ENCODE data around the gene TAS2R7. TPM values are rescaled to one million over a fixed set of nuclear protein-coding genes. Genes with fewer than 3 reads are reported as not detected.

The TAS2R7 gene, protein sequence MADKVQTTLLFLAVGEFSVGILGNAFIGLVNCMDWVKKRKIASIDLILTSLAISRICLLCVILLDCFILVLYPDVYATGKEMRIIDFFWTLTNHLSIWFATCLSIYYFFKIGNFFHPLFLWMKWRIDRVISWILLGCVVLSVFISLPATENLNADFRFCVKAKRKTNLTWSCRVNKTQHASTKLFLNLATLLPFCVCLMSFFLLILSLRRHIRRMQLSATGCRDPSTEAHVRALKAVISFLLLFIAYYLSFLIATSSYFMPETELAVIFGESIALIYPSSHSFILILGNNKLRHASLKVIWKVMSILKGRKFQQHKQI
- total RNA-seq: not detected in 2 replicates

DNA sequence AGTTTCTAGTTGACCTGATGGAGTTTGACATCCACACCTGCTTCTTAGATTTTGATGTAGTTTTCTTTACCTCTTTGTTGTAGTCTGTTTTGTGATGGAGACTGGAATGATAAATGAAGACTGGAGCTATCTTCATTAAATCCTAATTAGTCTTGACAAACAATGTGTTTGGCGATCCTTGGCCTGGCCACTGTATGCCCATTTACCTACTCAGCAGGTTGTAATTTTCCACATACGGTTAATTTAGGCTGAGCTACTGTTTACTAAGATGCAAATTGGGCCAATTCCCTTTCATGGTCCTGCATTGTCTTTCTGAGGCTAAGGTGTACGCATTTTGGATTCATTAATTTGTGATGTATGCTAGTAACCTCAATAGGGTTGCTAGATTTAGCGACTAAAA, at the start of gene TAS2R7:
TSS of gene TAS2R7 (minus strand) at position 41 of the 400 bp plus-strand sequence. CDS start 57 bp downstream, outside the sequence.

DNA sequence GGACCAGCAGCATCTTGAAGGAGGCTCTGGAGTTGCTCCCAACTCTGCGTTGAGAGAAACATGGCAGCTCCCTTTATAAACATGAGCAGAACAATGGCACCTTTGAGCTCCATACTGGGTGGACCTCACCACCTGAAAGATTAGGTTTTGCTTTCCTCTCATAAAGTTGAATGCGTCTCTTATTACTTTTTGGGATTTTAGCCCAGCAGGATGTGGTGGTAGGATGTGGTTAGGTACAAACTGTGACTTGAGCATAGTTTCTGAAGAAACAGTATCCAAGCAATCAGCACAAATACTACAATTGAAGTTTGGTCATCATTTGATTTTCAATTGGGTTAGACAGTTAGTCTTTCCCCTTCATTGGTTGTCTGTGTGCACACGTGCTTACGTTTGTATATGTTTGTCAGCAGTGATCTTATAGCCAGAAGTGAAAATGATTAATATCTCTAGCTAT, 47.0 kb upstream of the TAS2R7 start, which contains the start of gene PRR4:
TSS of gene PRR4 (minus strand) at position 51 of the 454 bp plus-strand sequence. CDS start at position 13, 38 bp downstream.

DNA sequence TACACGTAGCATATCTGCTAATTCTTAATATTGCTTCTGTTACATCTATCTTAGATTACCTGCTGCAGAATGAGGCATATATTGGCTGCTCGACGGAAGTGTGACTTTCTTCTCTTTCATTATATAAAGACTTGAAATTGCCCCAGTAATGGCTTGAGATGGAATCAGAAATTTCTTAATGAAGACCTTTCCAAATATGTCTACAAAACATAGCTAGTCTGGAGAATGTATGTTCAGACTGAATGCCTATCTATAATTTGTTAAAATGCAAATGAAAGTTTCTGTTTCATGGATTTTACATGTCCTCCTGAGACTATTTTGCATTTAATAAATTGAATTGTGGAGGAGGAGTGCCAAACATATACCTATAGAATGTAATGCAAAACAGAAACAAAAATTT, 23.8 kb upstream of the TAS2R7 start, which contains the start of gene TAS2R10:
TSS of gene TAS2R10 (minus strand) at position 101 of the 400 bp plus-strand sequence. CDS start at position 12, 89 bp downstream.

DNA sequence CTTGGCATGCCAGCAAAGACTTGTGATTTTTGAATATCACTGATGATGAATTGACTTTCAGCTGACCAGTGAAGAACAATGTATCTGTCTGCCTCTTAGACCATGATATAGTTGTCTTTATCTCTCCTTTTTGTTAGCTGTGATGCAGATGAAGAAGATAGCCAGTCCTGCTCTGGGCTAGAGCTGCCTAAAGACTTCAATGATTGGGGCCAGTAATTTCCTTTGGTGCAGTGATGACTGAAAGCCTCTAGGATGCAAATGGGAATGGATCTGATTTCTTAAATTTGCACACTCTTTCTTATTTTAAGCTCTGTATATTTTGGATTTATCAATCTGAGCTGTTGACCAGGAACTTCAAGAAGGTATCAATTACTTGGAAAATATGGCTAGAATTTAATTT, 7.6 kb upstream of the TAS2R7 start, which contains the start of gene TAS2R9:
TSS of gene TAS2R9 (minus strand) at position 101 of the 400 bp plus-strand sequence. CDS start at position 8, 93 bp downstream.

DNA sequence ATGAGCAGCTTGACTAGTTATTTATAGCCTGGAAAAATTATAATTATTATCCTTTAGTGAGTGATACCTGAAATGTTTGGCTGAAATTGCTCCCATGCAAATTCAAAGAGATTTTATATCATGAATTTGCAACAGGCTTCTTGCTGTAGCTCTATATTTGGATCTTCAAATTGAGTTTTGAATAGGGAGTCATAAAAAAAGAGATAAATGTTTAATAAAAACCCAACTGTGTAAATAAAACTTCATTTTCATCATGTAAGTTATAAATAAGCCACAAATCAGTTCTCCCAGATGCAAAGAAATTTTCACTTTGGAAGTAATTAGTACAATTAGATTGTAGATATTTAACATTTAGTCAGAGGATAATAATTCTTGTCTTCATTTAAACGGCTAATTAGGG, 4.8 kb upstream of the TAS2R7 start, which contains the start of gene TAS2R8:
TSS of gene TAS2R8 (minus strand) at position 101 of the 400 bp plus-strand sequence. CDS start 306 bp downstream, outside the sequence.

Other genes starting within 250 kb of the TAS2R7 start
- gene MAGOHB, start 189.0 kb downstream of the TAS2R7 start, total RNA-seq: 18.1 and 20.1 TPM in 2 replicates
- gene STYK1, start 128.6 kb downstream of the TAS2R7 start, total RNA-seq: 0.53 and 2.3 TPM in 2 replicates
- 116 and 139 TPM in 2 replicates for gene YBX3, start 79.3 kb downstream of the TAS2R7 start, total RNA-seq
- gene TAS2R8, start 4.7 kb upstream of the TAS2R7 start, total RNA-seq: not detected in 2 replicates
- not detected in 2 replicates for gene TAS2R9, start 7.5 kb upstream of the TAS2R7 start, total RNA-seq
- 0.83 and 1.2 TPM in 2 replicates for gene TAS2R10, start 23.7 kb upstream of the TAS2R7 start, total RNA-seq
- gene PRR4, start 46.8 kb upstream of the TAS2R7 start, total RNA-seq: 0.73 and 1.2 TPM in 2 replicates
- gene PRH1, start 81.6 kb upstream of the TAS2R7 start, total RNA-seq: 10.6 and 16.2 TPM in 2 replicates
- gene TAS2R13, start 106.9 kb upstream of the TAS2R7 start, total RNA-seq: 1.8 and 2.4 TPM in 2 replicates
- not detected in 2 replicates for gene PRH2, start 126.6 kb upstream of the TAS2R7 start, total RNA-seq
- 2.6 and 4.3 TPM in 2 replicates for gene TAS2R14, start 136.6 kb upstream of the TAS2R7 start, total RNA-seq
- 2.9 and 6.5 TPM in 2 replicates for gene TAS2R50, start 184.3 kb upstream of the TAS2R7 start, total RNA-seq
- 3.8 and 7.2 TPM in 2 replicates for gene TAS2R20, start 195.7 kb upstream of the TAS2R7 start, total RNA-seq
- gene TAS2R19, start 220.0 kb upstream of the TAS2R7 start, total RNA-seq: 5.1 and 9.1 TPM in 2 replicates
- 3.7 and 6.7 TPM in 2 replicates for gene TAS2R31, start 228.8 kb upstream of the TAS2R7 start, total RNA-seq